GM18505 (cell line): ENCODE results near the gene SPATA19.

Experiments used
- ATAC-seq: cut with Tn5 transposase; IDR thresholded peaks from one replicate; pipeline ENCODE4 v1.9.1; 2021; ENCODE audit not compliant: unreplicated experiment
- POLR2A ChIP-seq: IDR thresholded peaks from 4 replicates; pipeline ENCODE4 v1.6.1; 2011; ENCODE audit warnings: borderline replicate concordance; ENCODE audit not compliant: insufficient read depth, insufficient read length; ENCODE audit errors: extremely low read depth

Gene SPATA19

GRCh38 chr11:133817449-133817848, 27.9 kb downstream of the SPATA19 start:
- ATAC-seq = no peak
- no peak for TF ChIP-seq POLR2A

GRCh38 chr11:133816146-133816870, 29.0 kb downstream of the SPATA19 start:
- TF ChIP-seq POLR2A = no peak
- no peak for ATAC-seq

GRCh38 chr11:133815636-133816035, 29.7 kb downstream of the SPATA19 start:
- no peak for TF ChIP-seq POLR2A
- no peak for ATAC-seq

- ATAC-seq = no peak
- no peak for TF ChIP-seq POLR2A
Measured at GRCh38 chr11:133814588-133815100, 30.7 kb downstream of the SPATA19 start.

GRCh38 chr11:133811850-133812685, 33.2 kb downstream of the SPATA19 start:
- ATAC-seq = no peak
- TF ChIP-seq POLR2A = no peak

- TF ChIP-seq POLR2A = no peak
- ATAC-seq = no peak
Measured at GRCh38 chr11:133810766-133811165, 34.5 kb downstream of the SPATA19 start.

- no peak for TF ChIP-seq POLR2A
- ATAC-seq = no peak
Measured at GRCh38 chr11:133809569-133810491, 35.5 kb downstream of the SPATA19 start.

GRCh38 chr11:133808393-133809140, 36.7 kb downstream of the SPATA19 start:
- ATAC-seq = no peak
- no peak for TF ChIP-seq POLR2A

- ATAC-seq = no peak
Measured at GRCh38 chr11:133803026-133803425, 42.3 kb downstream of the SPATA19 start.

GRCh38 chr11:133801356-133801755, 44.0 kb downstream of the SPATA19 start:
- no peak for ATAC-seq
- no peak for TF ChIP-seq POLR2A

More at GRCh38 chr11:133803026-133803425, 42.3 kb downstream of the SPATA19 start:
- TF ChIP-seq POLR2A = no peak

GRCh38 chr11:133800666-133801065, 44.6 kb downstream of the SPATA19 start:
- no peak for TF ChIP-seq POLR2A
- ATAC-seq = no peak

- TF ChIP-seq POLR2A = no peak
- no peak for ATAC-seq
Measured at GRCh38 chr11:133797554-133797953, 47.8 kb downstream of the SPATA19 start.
